Measurements from ENCODE around the gene GPATCH8.

DNA sequence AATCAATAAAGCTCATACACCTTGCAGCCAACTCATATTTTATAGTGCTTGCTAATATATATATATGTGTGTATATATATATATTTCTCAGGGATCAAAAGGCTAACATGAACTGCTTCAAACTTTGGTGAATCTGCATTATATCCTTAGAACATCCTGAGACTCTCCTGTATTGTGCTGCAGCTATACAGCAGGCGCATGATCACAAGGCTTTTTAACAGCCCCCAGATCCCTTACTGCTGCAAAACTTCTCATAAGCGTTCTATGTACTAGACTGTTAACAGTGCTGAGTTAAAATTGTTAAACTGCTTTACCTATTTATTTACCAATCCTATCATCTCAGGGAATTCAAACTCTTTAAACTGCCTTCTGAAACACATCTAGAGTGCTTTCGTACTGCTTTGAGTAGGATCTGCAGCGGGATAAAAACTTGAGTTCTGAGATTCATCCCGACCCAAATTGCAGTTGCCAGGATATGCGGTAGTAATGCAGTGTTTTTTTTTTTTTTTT lies 1.3 kb downstream of the GPATCH8 start:
- TF ChIP-seq YY1 (IDR thresholded peaks at IDR 0.05; ENCODE audit: insufficient read depth, insufficient read length) = no peak
- no peak for TF ChIP-seq SUZ12 (IDR thresholded peaks at IDR 0.05; ENCODE audit: extremely low read depth, insufficient read depth, insufficient read length)
- no peak for TF ChIP-seq ZNF274 (IDR thresholded peaks at IDR 0.05; ENCODE audit: low read depth, low read length)

All from NT2/D1 (cell line).